ENCODE results near the gene CGB1. TPM values are rescaled to one million over a fixed set of nuclear protein-coding genes. Genes with fewer than 3 reads are reported as not detected.
A peak's percentile ranks its signal among the peaks of the same experiment; 100 is the strongest.

The CGB1 gene
- total RNA-seq, 1 experiment from 2014 or later = not detected

- H3K4me2 ChIP-seq (ENCODE audit: insufficient read depth, insufficient read length, low read length) = no peak overlapping the region
- H4K8ac ChIP-seq (replicated peaks; ENCODE audit: insufficient read length, low read depth, low read length) = no peak overlapping the region
- H2BK15ac ChIP-seq (ENCODE audit: low read depth, low read length) = no peak overlapping the region
- peaks cover 9% of the 10 kb centered on the region; the same call in 1 of the 2 replicates for H3K79me2 ChIP-seq (ENCODE audit: insufficient read depth, low read length)
- peaks cover 8% of the 10 kb centered on the region for H3K23me2 ChIP-seq (ENCODE audit: insufficient read length, low read depth, low read length, poor library complexity, severe bottlenecking)
- no peak overlapping the region for H2BK12ac ChIP-seq (ENCODE audit: insufficient read length, low read depth, low read length)
- no peaks in the 10 kb centered on the region for H3K9me3 Mint-ChIP-seq
- H3K4me3 Mint-ChIP-seq = peak overlapping the region; percentile 16 to 24; a peak in 3 of 5 replicates
- H3K4ac ChIP-seq (ENCODE audit: low read depth, low read length) = no peak overlapping the region
- no peak overlapping the region for H3K18ac ChIP-seq (ENCODE audit: insufficient read length, low read depth, low read length)
- H3K27ac ChIP-seq (ENCODE audit: insufficient read length, low read depth, low read length) = no peak overlapping the region
- peaks cover 30 to 35% of the 10 kb centered on the region in 2 experiments for H3K4me1 Mint-ChIP-seq
- TF ChIP-seq, protein P1, sequence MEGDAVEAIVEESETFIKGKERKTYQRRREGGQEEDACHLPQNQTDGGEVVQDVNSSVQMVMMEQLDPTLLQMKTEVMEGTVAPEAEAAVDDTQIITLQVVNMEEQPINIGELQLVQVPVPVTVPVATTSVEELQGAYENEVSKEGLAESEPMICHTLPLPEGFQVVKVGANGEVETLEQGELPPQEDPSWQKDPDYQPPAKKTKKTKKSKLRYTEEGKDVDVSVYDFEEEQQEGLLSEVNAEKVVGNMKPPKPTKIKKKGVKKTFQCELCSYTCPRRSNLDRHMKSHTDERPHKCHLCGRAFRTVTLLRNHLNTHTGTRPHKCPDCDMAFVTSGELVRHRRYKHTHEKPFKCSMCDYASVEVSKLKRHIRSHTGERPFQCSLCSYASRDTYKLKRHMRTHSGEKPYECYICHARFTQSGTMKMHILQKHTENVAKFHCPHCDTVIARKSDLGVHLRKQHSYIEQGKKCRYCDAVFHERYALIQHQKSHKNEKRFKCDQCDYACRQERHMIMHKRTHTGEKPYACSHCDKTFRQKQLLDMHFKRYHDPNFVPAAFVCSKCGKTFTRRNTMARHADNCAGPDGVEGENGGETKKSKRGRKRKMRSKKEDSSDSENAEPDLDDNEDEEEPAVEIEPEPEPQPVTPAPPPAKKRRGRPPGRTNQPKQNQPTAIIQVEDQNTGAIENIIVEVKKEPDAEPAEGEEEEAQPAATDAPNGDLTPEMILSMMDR (conservative IDR thresholded peaks at IDR 0.05) = no peak
- no peak overlapping the region for H3K56ac ChIP-seq (ENCODE audit: insufficient read length, low read depth, low read length)
- no peaks in the 10 kb centered on the region for H3K27me3 Mint-ChIP-seq (ENCODE audit: low read depth)
- H3K4me1 ChIP-seq (ENCODE audit: insufficient read depth, low read length) = no peaks in the 10 kb centered on the region; the same call in 1 of the 2 replicates
- H2AFZ ChIP-seq (ENCODE audit: low read length) = no peak overlapping the region
- no peak overlapping the region for H2BK120ac ChIP-seq (ENCODE audit: low read depth, low read length, poor library complexity, severe bottlenecking)
- peak overlapping the region in 2 of 3 experiments; percentile 4 to 32; a peak in 2 of 7 replicates for H3K27ac Mint-ChIP-seq
- no peak overlapping the region; the same call in 1 of the 2 replicates for H3K14ac ChIP-seq (ENCODE audit: insufficient read depth, low read length)
- no peak overlapping the region for H3K9ac ChIP-seq (ENCODE audit: extremely low read depth, insufficient read length, low read length)
- no peak overlapping the region for H2BK5ac ChIP-seq (ENCODE audit: insufficient read length, low read length)
- no peaks in the 10 kb centered on the region for H4K20me1 ChIP-seq (ENCODE audit: control insufficient read depth, insufficient read depth, insufficient read length)
- H3K79me1 ChIP-seq (ENCODE audit: insufficient read depth, low read depth, low read length, poor library complexity, severe bottlenecking) = no peaks in the 10 kb centered on the region
- no peak overlapping the region for H3K23ac ChIP-seq (ENCODE audit: insufficient read length, low read depth, low read length)
- no peak overlapping the region for H4K5ac ChIP-seq (ENCODE audit: insufficient read length, low read depth, low read length)
- H3K9me3 ChIP-seq (ENCODE audit: control insufficient read depth, low read depth, low read length) = no peaks in the 10 kb centered on the region
- H2BK20ac ChIP-seq (ENCODE audit: low read depth, low read length, poor library complexity, severe bottlenecking) = no peak overlapping the region
- no peak overlapping the region for H2AK5ac ChIP-seq (ENCODE audit: insufficient read length, low read length)
- H4K91ac ChIP-seq (ENCODE audit: insufficient read length, low read depth, low read length) = no peak overlapping the region
- WGBS (ENCODE audit: extremely low coverage, insufficient read length, low lambda C conversion rate) = no CpG with 5 or more reads among the region's 4 CpGs
- no peaks in the 10 kb centered on the region for H3K27me3 ChIP-seq (ENCODE audit: insufficient read depth, low read length)
- H3T11ph ChIP-seq (ENCODE audit: low read length) = no peak overlapping the region
- no peak for DNase-seq
- peaks cover 18 to 49% (median 46%) of the 10 kb centered on the region in 3 experiments for H3K36me3 Mint-ChIP-seq (ENCODE audit: insufficient read depth in 1 of 3, low read depth in 3 of 3)
Observed at GRCh38 chr19:48990400-48990799, 46.3 kb downstream of the CGB1 start.

All from H9 (cell line).